GM19395 (cell line): ENCODE data around the gene DOCK9.

Experiments
- ATAC-seq: cut with Tn5 transposase; IDR thresholded peaks from one replicate; pipeline ENCODE4 v1.9.1; 2021; ENCODE audit warnings: mild to moderate bottlenecking, moderate library complexity; ENCODE audit not compliant: unreplicated experiment

The DOCK9 gene

DNA sequence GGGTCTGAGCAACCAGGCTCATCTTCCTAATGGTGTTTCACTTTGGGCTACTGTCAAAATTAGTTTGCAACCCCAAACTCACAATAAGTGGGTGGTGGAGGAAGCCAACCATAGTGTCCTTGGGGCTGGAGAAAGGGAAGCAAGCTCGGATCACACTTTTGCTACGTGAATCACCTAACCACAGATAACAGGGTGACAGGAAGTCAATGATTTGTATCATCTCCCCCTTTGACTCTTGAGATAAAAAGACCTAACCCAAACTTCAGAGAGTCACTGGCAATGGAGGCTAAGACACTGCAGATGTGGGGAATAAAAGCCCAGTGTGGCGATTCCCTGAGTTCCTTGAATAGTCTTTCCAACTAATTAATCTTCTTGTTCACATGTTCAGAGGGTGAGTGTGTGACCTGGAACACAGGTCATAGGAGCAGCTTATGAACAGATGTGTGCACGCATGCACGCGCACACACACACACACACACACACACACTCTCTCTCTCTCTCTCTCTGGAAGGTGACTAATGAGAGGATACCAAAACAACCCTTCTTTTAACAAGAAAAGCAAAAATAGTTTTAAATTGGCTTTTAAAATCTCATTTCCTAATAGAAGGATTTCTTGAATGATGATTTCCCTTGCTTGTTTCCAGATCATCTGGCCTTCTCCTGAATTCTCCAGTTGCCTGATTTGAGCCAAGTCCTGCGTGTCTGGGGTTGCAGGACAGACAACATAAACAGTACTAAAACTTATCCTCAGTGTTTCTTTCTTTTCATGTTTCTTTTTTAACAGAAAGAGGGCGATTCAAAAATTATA is 21.2 kb upstream of the DOCK9 start:
- no peak for ATAC-seq

DNA sequence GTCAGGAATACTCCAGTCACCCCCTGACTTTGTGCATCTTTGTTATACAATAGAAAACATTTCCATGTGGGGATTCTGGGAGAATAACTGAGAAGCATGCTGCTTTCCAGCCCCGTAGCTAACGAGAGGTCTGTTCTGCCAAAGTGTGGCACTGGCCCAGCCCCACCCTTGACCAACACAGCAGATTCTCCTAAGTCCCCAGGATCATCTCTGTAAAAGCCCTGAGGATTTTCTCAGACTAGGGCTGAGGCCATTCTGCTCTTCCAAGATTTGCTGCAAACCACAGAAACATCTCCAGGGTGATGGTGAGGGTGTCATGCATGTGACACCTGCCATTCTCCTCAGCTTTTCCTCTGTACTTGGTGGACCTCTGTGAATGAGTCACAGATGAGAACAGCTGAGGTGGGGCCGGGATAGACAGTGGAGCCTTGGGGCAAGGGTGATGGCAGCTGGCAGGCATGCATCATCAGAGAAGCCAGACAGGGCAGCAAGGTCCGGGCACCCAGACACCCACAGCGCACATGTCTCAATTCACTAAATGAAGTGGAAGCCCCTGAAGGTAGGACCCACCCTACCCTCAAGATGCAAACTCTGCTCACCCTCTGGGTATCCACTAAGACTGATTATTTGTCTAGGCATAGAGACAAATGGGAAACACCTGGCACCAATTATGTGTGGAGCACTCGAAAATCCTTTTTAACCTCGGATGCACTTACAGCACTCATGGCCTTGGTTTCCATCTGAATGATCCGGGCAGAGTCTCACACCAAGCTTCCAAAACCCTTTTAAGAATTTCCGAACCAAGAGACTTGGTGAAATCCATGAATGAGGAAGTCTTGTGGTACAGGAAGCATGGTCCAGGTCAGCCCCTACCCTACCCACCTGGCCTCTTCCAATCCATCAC is 20.1 kb upstream of the DOCK9 start:
- no peak for ATAC-seq

DNA sequence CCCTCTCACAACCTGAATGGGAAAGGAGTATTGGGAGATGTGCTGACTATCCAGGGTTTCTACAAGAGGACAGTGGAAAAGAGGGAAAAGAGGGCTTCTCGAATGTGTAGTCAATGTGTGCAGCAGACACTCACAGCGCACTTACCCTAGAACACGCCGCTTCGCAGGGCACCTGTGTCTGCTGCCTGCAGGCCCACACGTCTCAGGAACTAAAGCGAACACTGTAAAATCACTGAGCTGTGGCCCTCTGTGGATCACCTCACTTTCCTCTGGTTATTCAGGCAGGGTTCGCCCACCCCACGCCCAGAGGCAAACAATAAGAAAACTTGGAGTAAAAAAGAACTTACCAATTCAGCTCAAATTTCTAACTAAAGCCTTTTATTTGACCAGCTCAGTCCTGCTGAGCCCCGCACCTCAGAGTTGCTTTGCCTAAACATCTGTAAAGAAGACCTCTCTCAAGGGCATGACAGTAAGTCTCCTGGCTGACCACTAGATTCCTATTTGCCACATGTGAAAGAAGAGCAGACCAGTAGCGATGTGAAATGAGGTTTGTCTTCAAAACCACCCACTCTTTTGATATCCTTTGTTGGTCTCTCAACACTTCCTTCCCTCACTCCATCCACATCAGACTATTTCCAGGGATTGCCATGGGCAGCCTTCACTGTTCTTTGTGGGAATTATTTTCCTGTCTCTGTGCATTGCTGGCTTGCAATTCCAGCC is 19.3 kb upstream of the DOCK9 start:
- no peak for ATAC-seq

DNA sequence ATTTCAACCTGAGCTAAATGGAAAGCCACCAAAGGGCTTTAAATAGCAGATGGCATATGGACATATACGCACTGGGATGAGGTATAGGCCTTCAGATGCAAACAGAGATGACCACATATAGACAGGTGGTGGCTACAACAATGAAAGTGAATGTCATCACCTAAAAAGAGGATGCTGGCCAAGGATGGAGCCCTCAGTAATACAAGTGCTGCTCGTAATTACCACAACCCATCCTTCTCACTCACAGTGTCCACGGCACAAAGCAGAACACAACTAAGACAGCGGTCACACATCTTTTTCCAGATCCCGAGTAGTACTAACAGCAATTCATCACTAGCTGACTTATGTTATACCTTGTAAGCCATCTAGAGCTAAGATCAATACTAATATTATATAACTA is 18.2 kb upstream of the DOCK9 start:
- no peak for ATAC-seq

DNA sequence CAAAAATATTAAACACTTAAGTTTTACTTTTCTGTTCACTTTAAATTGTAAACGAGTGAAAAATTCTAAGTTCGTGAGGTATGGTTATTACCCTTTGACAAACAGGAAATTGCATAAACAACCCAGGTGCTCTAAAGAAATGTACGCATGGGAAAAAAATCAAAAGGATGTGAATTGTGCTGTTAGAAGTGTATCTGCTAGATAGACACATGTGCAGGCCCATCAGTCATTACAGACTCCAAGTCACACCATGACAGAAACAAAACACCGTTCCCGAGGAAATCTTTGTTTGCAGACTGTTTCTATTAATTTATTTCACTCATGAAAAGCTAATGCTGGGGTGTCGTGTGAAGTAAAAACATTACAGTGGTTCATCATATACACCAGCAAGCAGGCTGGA is 17.0 kb upstream of the DOCK9 start:
- no peak for ATAC-seq

DNA sequence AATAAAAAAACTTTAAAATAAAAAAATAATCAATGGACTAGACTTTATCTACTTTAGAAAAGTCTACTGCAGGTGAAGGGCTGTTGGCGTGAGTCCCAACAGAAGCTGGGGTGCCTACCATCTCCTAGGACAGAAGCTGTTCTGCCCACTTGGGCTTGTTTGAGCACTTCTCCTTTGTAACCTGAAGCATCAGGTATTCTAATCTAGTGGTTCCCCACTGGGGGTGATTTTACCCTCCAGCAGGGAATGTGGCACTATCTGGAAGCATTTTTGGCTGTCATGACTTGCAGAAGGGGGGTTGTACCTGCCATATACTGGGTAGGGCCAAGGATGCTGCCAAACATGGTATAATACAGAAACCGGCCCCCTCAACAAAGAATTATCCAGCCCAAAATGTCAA is 16.2 kb upstream of the DOCK9 start:
- no peak for ATAC-seq

DNA sequence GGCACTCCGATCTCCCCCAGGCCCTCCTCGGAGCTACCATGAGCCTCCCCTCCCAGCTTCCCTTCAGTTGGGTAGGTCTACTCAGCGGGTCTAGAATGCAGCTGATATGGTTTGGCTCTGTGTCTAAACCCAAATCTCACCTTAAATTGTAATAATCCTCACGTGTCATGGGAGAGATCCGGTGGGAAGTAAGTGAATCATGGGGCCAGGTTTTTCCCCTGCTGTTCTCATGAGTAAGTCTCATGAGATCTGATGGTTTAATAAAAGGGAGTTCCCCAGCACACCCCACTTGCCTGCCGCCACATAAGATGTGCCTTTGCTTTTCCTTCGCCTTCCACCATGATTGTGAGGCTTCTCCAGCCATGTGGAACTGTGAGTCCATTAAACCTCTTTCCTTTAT is 14.5 kb upstream of the DOCK9 start:
- ATAC-seq = no peak

DNA sequence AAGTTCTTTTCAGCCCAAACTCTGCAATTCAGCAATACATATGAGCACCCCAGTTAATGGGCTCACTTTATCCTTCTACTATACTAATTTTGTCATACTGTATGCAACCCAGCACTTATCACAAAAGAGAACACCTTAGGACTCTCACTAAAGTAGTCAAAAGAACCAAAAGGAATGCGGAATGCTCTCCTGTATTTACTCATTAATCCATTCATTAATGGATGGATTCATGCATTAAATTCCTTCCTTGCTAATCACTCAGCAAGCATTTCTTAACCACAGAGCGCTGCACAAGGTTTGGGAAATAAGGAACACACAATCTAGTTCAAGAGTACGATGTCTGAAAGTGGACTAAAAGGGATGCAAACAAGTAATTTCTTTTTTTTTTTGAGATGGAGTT is 12.8 kb upstream of the DOCK9 start:
- ATAC-seq = no peak

DNA sequence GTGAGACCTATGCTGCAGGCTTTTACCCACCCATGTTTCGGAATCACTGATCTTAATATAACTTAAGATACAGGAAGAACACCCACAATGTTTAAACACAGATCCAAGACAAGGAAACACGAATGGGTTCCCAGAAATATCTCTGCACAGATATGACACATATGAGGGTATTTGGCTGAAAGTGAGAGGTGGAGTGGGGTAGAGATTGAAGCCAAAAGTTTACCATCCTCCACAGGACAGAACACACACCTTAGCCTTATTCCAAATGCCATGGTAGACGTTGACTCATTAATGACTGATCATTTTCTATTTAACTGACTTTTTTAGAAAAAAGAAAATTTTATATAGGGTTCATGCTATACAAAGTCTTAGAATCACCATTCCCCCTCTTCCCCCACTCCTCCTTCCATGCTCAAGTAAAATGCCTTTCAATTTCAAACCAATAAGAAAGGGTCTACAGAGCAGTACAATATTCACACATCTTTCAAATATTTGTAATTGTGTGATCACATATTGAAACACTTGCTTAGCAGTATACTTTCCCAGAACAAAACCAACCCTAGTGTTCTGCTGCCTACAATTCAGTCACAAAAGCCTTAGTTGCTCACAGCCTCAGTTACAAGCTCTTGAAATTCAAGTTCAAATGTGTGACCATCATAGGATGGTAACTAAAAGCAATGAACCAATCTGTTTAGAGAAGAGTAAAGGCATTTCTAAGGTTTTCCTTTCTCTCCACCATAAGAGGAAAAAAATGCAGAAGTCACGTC is 11.8 kb upstream of the DOCK9 start:
- no peak for ATAC-seq

DNA sequence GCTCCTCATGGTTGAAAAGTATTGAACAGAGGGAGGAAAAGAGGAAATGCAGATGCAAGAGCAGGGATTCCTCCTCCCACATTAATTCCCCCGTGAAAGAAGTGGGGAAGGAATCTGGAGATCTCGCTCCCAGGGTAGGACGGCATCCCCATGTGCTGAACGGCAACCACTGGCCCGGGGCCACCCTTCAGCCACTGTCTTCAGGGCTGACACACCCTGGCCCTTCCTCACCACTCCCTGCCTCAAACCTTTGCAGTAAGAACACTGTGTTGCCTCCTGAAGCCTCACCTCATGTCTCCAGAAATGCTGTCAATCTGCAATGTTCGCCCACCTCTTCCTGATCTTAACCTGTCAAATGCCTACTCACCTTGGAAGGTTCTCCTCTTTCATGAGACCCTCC is 10.9 kb upstream of the DOCK9 start:
- ATAC-seq = no peak

DNA sequence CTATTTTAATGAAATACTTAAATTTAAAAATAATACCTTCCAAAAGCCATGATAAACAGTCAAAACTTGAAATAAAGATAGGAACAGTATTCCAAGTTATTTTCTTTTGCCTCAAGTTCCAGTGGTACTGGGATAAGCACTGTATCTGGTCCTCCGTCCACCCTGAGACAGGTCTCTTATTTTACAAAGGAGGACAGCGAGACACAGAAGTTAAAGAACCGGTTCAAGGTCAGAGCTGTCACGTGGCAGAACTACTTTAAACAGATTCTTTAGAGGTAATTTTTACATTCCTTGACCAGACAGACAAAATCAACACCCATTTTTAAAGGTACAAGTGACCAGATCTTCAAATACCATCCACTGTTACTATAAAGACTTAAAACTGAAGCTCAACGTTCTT is 10.4 kb upstream of the DOCK9 start:
- no peak for ATAC-seq

DNA sequence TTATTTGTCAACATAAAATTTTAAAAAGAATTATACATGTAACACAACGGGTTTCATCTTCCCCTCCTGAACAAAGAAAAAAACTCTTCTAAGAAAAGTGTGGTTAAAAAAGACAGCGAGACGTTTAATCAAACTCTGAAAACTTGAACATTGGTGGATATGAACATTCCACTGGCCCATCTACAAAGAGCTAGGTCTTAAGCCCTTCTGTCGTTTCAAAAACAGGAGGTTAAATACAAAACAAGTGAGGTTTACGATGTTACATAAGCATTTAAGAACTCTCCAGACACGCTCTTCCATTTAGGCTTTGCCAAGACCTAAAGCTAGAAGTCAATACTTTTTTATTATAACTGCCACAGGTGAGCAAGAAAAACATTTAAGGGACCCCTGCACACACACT is 9.4 kb upstream of the DOCK9 start:
- ATAC-seq = no peak

DNA sequence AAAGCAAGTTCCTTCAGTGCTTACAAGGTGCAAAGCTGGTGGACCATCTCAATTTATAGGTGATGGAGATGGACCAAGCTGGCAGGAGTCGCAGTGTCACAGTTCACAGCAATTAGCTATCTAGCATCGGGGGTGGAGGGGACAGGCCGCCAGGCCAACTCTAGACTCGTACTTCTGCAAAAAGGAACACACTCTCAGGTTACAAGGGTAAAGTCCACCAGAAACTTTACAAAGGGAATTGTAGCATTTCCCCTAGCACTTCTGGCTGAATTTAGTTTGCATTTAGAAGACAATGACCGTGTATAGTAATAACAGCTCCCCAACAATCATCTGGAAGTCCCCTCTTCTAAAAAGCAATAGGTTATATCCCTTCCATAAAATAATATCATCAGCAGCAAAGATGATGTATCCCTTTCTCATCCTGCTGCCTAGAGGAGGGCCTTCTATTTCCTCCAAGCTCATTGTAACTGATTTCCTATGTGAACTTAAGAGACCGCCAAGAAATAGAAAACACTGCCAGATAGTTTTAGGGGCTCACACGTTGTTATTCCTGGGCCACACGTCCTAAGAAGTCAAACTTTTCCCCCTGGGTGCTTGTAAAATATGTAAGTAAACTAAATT is 8.5 kb upstream of the DOCK9 start:
- ATAC-seq = no peak

DNA sequence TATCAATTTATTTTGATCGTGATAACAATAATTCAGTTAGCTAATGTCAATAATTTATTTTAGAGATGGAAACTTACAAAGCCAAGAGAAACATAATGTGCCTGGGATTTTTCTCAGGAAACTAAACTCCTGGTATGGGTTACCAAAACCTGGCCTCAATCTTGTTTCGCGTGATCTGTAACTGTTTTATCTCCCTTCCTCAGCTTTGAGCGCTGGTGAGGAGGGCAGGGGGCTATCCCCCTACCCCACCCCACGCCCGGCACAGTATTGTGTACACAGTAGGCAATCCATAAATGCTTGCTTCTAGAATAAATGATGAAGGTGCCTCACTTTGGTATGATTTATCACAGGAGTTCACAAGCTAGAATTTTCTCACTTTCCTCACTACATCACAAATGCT is 7.7 kb upstream of the DOCK9 start:
- ATAC-seq = no peak

DNA sequence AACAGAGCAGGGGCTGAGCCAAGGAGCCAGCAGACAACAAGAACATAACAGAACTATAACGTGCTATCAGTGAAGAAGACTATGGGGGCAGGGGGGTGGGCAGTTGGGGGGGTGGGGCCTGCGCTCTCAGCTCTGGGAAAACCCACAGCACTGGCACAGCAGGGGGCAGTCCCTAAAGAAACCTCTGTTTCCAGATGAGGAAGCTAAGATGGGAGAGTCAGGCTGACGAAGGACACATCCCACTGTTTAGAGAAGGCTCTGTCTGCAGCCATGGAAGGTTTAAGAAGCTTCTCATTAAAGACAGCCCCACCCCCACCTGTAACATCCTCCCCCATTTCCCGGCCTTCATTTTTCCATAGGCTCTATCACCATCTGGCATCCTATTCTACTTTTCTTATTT is 7.1 kb upstream of the DOCK9 start:
- no peak for ATAC-seq

DNA sequence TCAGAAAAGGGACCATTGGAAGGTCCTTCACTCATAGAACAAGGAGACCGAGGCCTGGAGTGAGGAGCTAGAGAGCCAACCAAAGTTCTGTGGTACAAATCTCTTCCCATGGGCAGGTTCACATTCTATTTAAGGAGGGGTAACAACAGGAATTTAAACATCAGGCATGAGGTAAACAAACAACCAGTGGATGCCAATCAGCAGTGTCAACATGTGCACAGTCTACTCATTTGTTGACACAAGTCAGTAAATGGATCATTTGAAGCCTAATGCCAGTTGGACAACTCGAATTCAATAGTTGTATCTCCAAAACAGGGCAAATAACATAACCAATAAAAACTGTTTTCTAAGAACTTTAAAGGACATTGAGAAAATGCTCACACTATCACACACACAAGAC is 6.3 kb upstream of the DOCK9 start:
- no peak for ATAC-seq

DNA sequence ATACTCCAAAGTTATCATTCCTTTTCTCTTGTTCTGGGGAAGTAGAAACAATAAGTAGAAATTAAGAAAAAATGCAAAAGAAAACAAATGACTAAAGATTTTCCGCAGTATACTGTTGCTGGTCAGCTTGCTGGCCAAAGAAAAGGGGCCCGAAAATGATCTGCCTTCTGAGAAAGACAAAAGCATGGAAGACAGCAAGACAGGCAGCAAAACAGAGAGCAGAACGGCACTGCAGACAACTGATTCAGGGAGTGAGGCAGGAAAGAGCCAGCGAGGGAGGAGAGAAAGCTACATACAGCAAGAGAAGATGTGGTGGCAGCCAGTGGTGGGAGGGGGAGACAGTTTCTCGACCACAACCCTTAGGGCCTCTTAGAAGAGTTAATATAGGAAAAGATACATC is 5.3 kb upstream of the DOCK9 start:
- ATAC-seq = no peak

DNA sequence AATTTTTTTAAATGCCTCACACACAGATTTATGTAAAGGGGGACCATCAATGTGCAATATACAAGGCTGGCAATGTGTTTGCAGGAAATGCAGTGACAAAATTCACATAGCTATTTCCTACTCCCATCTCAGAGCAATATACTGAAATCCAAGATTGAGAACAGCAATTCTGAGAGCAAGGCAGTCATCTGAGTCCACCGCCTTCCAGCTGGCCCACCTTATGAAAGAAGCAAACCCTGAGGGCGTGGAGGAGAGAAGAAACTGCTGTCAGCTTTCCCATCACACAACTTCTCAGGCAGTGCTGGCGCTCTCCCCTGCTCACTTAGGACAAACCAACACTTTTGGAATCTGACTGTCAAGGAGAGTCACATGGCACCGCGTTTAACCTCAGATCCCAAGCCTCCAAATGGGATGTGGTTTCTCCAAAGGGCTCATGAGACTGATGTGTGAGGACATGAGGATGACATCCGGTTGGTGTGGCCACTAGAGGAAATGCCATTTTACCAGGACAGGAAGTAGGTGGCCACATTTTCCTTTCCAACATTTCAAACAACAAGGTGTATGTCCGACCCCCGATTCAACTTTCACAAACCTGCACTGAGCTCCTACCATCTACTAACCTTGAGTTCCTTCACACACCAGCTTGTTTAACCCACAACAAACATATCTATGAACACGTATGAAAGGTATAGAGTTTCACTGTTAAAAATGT is 3.7 kb upstream of the DOCK9 start:
- ATAC-seq = no peak

DNA sequence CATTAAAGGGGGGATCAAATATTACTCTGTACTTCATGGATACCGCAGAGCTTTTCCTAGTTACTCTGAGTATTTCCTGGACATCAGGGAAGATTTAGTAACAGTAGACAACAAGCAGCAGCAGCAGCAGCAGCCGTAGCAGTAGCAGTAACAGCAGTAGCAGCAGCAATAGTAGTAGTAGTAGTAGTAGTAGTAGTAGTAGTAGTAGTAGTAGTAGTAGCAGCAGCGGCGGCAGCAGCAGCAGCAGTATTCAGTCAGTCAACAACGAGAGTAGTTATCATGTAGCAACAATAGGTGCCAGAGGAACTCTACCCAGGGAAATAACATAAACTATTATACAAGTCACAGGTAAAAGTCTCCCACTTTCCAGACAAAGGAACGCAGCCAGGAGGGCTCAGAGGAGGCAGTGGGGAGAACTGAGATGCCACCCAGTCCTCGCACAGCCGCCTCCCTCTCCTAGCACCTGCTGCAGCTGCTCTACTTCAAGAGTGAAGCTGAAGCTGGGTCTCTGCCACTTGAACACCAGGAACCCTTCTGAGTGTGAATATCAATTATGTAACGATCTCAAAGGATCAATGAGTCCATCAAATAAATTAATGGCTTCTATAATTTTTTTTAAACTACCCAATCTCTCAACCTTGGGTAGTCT is 1.3 kb upstream of the DOCK9 start:
- no peak for ATAC-seq
